ENCODE data around the gene TFAP2E.

DNA sequence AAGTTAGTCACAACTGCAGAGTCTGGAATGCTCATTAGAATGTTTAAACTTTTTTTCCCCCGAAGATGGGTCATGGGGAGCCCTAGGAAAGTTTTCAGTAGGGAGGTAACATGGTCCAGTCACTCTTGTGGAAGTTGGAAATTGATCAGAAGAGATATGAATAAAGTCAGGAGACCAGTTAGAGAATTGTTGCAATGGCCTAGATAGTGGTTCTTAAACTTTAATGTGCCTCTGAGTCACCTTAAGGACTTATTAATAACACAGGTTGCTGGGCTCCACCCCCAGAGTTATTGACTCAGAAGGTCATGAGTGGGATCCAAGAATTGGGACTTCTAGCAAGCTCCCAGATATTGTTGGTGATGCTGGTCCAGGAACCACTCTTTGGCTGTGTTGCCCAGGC, 3.2 kb upstream of the TFAP2E start:
- TF ChIP-seq, protein P1, sequence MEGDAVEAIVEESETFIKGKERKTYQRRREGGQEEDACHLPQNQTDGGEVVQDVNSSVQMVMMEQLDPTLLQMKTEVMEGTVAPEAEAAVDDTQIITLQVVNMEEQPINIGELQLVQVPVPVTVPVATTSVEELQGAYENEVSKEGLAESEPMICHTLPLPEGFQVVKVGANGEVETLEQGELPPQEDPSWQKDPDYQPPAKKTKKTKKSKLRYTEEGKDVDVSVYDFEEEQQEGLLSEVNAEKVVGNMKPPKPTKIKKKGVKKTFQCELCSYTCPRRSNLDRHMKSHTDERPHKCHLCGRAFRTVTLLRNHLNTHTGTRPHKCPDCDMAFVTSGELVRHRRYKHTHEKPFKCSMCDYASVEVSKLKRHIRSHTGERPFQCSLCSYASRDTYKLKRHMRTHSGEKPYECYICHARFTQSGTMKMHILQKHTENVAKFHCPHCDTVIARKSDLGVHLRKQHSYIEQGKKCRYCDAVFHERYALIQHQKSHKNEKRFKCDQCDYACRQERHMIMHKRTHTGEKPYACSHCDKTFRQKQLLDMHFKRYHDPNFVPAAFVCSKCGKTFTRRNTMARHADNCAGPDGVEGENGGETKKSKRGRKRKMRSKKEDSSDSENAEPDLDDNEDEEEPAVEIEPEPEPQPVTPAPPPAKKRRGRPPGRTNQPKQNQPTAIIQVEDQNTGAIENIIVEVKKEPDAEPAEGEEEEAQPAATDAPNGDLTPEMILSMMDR (IDR thresholded peaks at IDR 0.05; ENCODE audit: poor library complexity): no peak
- no peak for TF ChIP-seq EZH2 (IDR thresholded peaks at IDR 0.05; ENCODE audit: borderline replicate concordance)
- TF ChIP-seq EZH2phosphoT487 (IDR thresholded peaks at IDR 0.05; ENCODE audit: low read depth, severe bottlenecking, unreplicated experiment): no peak
